Frontal cortex (tissue), 4 donors: Measurements from ENCODE around the gene MPV17. TPM values are rescaled to one million over a fixed set of nuclear protein-coding genes. Genes with fewer than 3 reads are reported as not detected.
"Not testable (repeated sequence)": the region's sequence is repeated elsewhere in the genome, so short reads cannot be mapped to it uniquely, and the experiment has no call there.

Source experiments
- DNase-seq, 2 donors: peaks; one replicate each; pipeline ENCODE4 v3.0.0; 2012; ENCODE audit warnings: low spot score in 2 of 2
- FAIRE-seq: peaks from 2 replicates; lab custom pipeline; 2012; peaks lifted over from hg19 to GRCh38; lab: Jason Lieb, UNC
- total RNA-seq: library from RNA; depleted of rRNA; stranded (reverse); fragments of >200 nt; gene quantifications from one replicate; pipeline ENCODE4 v1.2.3, GENCODE V29; 2014
- donor health status: control.
- donor health status: control.
- donor health status: control.

MPV17 gene
- total RNA-seq, 1 donor from 2014 or later = 41.6 TPM

DNA sequence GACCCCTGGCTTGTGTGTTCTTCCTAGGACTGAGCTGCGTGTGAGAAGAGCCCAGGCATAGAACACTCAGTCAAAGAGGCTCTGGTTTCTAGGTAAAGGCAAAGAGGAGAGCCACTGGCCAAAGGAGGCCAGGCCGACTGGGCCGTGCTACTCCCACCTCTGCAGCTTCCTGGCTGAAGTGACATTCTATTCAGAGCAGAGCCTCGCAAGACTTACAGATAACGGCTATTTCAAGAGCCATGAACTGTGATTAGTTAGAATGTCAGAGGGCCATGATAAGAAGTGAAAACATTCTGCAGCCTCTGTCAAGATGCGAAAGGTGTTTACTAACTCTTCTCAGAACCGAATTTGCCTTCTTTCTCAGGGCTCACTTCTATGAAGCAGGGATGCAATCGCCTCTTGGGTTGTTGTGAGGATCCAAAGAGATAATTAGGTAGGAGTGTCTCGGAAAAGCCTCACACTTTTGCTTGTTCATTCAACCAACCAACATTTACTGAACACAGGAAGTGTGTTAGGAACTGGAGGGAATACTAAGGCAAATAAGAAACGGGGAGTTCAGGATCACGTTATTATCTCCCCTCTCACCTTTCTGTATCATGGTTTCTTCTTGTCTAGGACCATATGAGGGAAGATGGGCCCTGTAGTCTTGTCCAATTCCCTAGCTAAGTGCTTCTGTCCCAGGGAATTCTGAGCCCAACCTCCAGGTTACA, 51.1 kb downstream of the MPV17 start:
- no peak for FAIRE-seq
- no peak for DNase-seq

- FAIRE-seq = no peak
These were observed 52.2 kb downstream of the MPV17 start for GRCh38 chr2:27270670-27271069.

GRCh38 chr2:27270131-27270530, 52.8 kb downstream of the MPV17 start:
- DNase-seq (no peak), FAIRE-seq (no peak)

More at GRCh38 chr2:27270670-27271069, 52.2 kb downstream of the MPV17 start:
- DNase-seq = no peak

DNA sequence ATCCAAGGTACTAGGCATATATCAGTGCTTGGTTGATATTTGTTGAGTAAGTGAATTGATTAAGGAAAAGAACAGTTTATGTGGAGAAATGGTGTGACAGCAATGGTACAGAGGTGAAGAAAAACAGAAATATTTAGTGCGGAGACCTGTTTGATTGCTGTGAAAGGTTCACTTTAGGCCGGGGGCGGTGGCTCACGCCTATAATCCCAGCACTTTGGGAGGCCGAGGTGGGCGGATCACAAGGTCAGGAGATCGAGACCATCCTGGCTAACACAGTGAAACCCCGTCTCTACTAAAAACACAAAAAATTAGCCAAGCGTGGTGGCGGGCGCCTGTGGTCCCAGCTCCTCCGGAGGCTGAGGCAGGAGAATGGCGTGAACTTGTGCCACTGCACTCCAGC, 54.6 kb downstream of the MPV17 start:
- FAIRE-seq = not testable (repeated sequence)

GRCh38 chr2:27265536-27265870, 57.4 kb downstream of the MPV17 start:
- FAIRE-seq = no peak
- no peak for DNase-seq

More for the DNA sequence above, 54.6 kb downstream of the MPV17 start:
- not testable (repeated sequence) for DNase-seq

DNA sequence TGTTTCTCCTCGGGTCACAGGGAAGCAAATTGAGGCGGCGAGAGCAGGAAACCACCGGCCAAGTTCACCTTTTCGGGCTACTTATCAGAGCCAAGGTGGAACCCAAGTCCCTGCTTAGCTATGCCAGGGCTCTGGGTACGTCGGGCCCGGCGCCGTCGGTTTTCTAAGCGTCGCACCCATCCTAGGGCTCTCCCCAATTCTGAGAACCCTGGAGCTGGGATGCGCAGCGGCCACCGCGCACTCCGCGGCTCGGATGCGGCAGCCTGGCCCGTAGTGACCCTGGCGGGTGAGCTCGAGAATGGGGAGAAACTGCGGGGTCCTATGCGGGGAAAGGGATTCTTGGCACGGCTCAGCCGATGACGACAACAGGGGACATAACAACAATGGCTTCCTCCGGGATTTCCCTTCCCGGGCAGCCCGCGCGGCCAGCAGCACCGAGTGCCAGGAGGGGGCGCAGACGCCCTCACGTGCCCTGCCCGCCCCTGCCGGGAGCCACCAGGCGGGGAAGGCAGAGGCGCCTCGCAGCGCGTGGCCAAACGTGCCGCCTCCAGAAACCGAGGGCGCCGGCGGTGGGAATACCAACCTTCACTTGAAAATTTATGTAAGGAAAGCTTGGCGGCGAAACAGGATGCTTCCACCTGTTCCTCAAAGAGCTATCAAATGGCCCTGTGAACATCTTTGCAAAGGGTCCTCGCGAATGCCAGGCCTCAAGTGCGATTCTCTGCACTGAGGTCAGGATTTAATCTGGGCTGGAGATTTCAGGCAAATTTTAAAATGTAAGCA, 58.0 kb downstream of the MPV17 start:
- DNase-seq (peak; percentile 76 to 85), FAIRE-seq (no peak)

DNA sequence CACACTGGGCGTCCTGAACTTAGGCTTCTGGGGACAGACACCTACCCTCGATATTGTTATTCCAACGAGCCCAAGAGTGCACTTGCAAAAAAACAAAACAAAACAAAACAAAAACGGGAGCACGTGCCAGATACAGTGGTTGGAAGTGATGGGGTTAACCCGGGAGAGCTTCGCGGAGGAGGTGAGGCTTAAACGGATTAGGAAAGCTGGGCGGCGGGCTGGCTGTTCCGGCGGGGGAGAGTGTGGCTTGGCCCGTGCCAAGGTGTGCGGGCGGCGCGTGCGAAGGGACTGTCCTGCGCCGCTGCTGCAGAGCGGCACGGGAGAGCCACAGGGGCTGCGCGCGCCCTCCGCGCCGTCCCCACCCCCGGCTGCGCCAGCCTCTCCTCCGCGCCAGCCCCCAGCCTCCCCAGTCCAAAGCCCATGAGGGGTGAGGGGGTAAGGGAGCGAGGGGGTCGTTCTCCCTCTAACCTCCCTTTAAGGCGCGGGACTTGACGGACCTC, 58.6 kb downstream of the MPV17 start:
- FAIRE-seq (no peak), DNase-seq (peak in 1 of 2 donors; percentile 35)

GRCh38 chr2:27263287-27264252, 59.3 kb downstream of the MPV17 start:
- DNase-seq = peak; percentile 34 to 52
- FAIRE-seq = no peak

DNA sequence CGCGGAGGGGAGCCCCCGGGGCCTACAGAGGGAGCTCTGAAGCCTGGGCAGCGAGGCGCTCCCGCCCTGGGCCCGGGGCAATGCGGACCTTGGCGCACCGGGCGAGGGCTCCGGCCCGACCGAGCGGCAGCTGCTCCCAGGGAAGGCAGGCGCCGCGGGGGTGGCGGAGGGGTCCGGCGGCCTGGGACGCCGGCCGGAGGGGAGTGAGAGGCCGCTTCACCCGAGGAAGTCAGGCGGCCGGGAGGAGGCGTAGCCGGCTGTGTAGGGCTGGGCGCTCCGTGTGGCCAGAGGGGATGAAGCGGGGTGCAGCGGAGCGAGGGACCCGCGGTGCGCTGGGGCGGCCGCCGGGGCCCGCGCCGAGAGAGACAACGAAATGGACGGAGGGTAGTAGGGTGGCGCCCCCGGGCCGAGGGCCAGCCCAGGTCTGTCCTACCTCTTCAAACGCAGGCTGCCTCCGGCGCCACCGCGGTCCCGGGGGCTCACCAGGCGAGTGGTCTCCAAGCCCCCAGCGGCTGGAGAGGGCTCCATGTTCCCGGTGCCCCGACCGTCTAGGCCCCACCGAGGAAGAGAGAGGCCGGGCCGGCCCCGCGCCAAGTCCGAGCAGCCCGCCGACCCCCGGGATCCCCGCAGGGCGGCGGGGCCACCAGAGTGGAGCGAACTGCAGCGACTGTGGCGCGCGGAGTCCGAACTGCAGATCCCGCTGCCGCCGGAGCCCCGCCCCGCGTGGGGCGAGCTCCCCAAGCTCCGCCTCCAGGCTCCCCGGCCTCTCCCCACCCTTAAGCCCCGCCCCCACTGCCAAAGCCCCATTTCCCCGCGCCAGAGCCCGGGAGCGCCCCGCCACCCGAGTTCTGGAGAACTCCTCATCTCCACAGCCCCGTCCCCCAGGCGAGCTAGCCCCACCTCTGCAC, 60.3 kb downstream of the MPV17 start, which contains the start of gene SLC30A3:
Gene SLC30A3, minus strand, starts transcription at position 669 of the 908 bp plus-strand sequence. Its CDS starts 141 bp downstream, at position 528.
- DNase-seq = peak; percentile 78 to 87
- FAIRE-seq = no peak

DNA sequence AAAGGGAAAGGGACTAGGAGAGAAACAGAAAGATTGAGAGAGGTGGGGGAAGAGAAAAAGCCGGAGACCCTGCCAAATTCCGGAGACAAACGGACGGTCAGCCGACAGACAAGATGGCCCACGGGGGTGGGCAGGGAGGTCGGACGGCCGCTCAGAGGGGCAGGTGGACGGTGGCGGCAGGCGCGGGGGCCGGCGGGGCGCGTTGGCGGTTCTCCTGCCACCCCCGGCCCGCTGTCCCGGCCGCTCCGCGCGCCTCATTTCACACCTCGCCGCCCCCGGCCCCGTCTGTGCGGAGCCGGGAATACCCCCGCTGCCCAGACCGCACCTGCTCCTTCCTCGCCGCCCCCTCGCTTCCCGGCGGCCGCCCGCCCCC, 61.0 kb downstream of the MPV17 start:
- DNase-seq (peak in 1 of 2 donors; percentile 34), FAIRE-seq (no peak)

DNA sequence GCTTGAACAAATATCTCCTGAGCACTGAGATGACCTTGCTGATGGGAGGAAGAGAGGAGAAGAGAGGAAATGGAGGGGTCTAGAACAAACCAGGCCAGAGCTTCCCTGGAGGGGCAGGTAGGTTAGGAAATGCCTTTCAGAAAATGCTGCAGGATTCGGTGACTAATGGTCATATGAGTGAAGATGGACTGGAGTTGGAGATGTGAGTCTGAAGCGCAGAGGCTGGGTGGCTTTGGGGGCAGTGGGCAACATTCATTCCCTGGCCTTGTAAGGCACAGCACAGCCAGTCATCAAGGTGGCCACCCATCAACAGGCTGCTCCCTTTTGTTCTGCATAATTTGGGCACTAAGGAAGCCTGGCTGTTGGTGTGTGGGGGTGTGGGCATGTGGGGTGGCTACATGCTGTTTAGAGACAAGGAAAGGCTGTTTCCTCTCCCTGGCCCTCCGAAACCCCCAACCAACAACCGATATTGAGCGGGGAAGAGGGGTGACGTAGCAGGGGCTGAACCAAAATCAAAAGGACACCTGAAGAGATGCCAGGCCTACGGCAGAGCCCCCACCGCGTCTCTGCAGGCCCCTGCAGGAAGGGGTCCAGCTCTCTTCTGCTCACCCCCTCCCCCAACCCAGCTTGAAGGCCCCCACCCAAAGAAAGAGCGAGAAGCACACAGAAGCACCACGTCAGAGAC, 61.5 kb downstream of the MPV17 start:
- no peak for FAIRE-seq
- no peak for DNase-seq

Other genes starting within 250 kb of the MPV17 start
- gene EMILIN1, start 244.5 kb downstream of the MPV17 start, total RNA-seq = 4.1 TPM
- gene KHK, start 236.3 kb downstream of the MPV17 start, total RNA-seq = 4.9 TPM
- 18.3 TPM for gene CGREF1, start 204.0 kb downstream of the MPV17 start, total RNA-seq
- gene ABHD1, start 199.3 kb downstream of the MPV17 start, total RNA-seq = 0.41 TPM
- gene PREB, start 188.5 kb downstream of the MPV17 start, total RNA-seq = 20.8 TPM
- not detected for gene PRR30, start 183.7 kb downstream of the MPV17 start, total RNA-seq
- not detected for gene TCF23, start 174.1 kb downstream of the MPV17 start, total RNA-seq
- gene ATRAID, start 111.1 kb downstream of the MPV17 start, total RNA-seq = 37.5 TPM
- 17.1 TPM for gene SLC5A6, start 110.8 kb downstream of the MPV17 start, total RNA-seq
- gene CAD, start 105.7 kb downstream of the MPV17 start, total RNA-seq = 13.9 TPM
- 0.82 TPM for gene SLC30A3, start 60.0 kb downstream of the MPV17 start, total RNA-seq
- gene DNAJC5G, start 47.7 kb downstream of the MPV17 start, total RNA-seq = not detected
- not detected for gene TRIM54, start 40.7 kb downstream of the MPV17 start, total RNA-seq
- 1.2 TPM for gene UCN, start 14.7 kb downstream of the MPV17 start, total RNA-seq
- 37.5 TPM for gene GTF3C2, start 33.7 kb upstream of the MPV17 start, total RNA-seq
- 16.7 TPM for gene EIF2B4, start 47.2 kb upstream of the MPV17 start, total RNA-seq
- 47.7 TPM for gene SNX17, start 47.5 kb upstream of the MPV17 start, total RNA-seq
- 12.6 TPM for gene ZNF513, start 57.6 kb upstream of the MPV17 start, total RNA-seq
- 72.2 TPM for gene PPM1G, start 86.5 kb upstream of the MPV17 start, total RNA-seq
- 68.9 TPM for gene NRBP1, start 105.5 kb upstream of the MPV17 start, total RNA-seq
- gene KRTCAP3, start 119.3 kb upstream of the MPV17 start, total RNA-seq = not detected
- gene IFT172, start 166.6 kb upstream of the MPV17 start, total RNA-seq = 36.3 TPM
- gene FNDC4, start 172.1 kb upstream of the MPV17 start, total RNA-seq = 45.7 TPM
- gene GCKR, start 173.7 kb upstream of the MPV17 start, total RNA-seq = 1.6 TPM